HG02943 (cell line): ENCODE results near the gene GRID1.

Source experiments
- ATAC-seq: cut with Tn5 transposase; IDR thresholded peaks from one replicate; pipeline ENCODE4 v1.9.1; 2021; ENCODE audit warnings: mild to moderate bottlenecking, low read depth, moderate library complexity; ENCODE audit not compliant: unreplicated experiment

Gene GRID1

GRCh38 chr10:86371116-86371515 lies 4.5 kb upstream of the GRID1 start:
- no peak for ATAC-seq

GRCh38 chr10:86370006-86370585 lies 3.5 kb upstream of the GRID1 start:
- no peak for ATAC-seq

GRCh38 chr10:86368987-86369386 lies 2.4 kb upstream of the GRID1 start:
- ATAC-seq: no peak

GRCh38 chr10:86368046-86368445 lies 1.5 kb upstream of the GRID1 start:
- ATAC-seq: no peak

- ATAC-seq: no peak
These were observed 757 bp upstream of the GRID1 start for GRCh38 chr10:86367152-86367951.

- ATAC-seq: no peak
These were observed 232 bp upstream of the GRID1 start for GRCh38 chr10:86366902-86367151.

- no peak for ATAC-seq
These were observed 1.1 kb downstream of the GRID1 start for GRCh38 chr10:86365346-86366032.

- ATAC-seq: no peak
These were observed 1.9 kb downstream of the GRID1 start for GRCh38 chr10:86364491-86365345.

GRCh38 chr10:86363833-86364490 lies 2.6 kb downstream of the GRID1 start:
- ATAC-seq: no peak

GRCh38 chr10:86363184-86363832 lies 3.3 kb downstream of the GRID1 start:
- no peak for ATAC-seq

- no peak for ATAC-seq
These were observed 3.9 kb downstream of the GRID1 start for GRCh38 chr10:86362586-86363183.

GRCh38 chr10:86362129-86362527 lies 4.5 kb downstream of the GRID1 start:
- ATAC-seq: no peak

- ATAC-seq: no peak
These were observed 5.2 kb downstream of the GRID1 start for GRCh38 chr10:86361156-86362128.

- no peak for ATAC-seq
These were observed 5.9 kb downstream of the GRID1 start for GRCh38 chr10:86360657-86361056.

- no peak for ATAC-seq
These were observed 6.6 kb downstream of the GRID1 start for GRCh38 chr10:86359954-86360353.

- no peak for ATAC-seq
These were observed 7.5 kb downstream of the GRID1 start for GRCh38 chr10:86359111-86359510.

GRCh38 chr10:86357676-86358075 lies 8.9 kb downstream of the GRID1 start:
- ATAC-seq: no peak

GRCh38 chr10:86357041-86357440 lies 9.6 kb downstream of the GRID1 start:
- no peak for ATAC-seq
